Measurements from ENCODE around the gene GIMAP7. TPM values are rescaled to one million over a fixed set of nuclear protein-coding genes. Genes with fewer than 3 reads are reported as not detected.

The GIMAP7 gene
- total and polyA plus RNA-seq, 3 donors from 2014 or later = 3.1 to 7.4 (median 3.4) TPM

DNA sequence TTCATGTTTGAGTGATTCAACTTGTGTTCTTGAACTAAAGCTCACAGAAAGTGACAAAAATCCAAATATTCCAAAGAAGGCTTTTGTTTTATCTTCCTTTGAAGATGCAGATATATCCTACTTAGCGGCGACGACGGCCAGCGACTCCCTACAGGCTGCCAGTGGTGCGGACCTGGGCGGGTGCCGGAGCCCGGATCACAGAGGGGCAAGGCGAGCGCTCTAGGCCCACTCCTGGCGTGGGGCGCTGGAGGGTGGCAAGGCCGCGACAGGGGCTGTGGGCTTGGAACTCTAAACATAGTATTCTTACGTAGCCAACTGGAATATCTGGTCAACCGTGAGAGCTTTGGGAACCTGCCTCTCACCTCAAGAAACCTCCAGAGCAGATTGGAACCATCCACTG, 914 bp upstream of the GIMAP7 start:
- no peaks in the 10 kb centered on the region for H3K27me3 ChIP-seq
- H3K9me3 ChIP-seq = no peaks in the 10 kb centered on the region
- TF ChIP-seq, protein P1, sequence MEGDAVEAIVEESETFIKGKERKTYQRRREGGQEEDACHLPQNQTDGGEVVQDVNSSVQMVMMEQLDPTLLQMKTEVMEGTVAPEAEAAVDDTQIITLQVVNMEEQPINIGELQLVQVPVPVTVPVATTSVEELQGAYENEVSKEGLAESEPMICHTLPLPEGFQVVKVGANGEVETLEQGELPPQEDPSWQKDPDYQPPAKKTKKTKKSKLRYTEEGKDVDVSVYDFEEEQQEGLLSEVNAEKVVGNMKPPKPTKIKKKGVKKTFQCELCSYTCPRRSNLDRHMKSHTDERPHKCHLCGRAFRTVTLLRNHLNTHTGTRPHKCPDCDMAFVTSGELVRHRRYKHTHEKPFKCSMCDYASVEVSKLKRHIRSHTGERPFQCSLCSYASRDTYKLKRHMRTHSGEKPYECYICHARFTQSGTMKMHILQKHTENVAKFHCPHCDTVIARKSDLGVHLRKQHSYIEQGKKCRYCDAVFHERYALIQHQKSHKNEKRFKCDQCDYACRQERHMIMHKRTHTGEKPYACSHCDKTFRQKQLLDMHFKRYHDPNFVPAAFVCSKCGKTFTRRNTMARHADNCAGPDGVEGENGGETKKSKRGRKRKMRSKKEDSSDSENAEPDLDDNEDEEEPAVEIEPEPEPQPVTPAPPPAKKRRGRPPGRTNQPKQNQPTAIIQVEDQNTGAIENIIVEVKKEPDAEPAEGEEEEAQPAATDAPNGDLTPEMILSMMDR (IDR thresholded peaks at IDR 0.05) = no peak
- no peak for TF ChIP-seq POLR2A (IDR thresholded peaks at IDR 0.05)
- H3K4me1 ChIP-seq = no peaks in the 10 kb centered on the region
- H3K27ac ChIP-seq = peak overlapping the region in 1 of 2 donors; percentile 58
- no peaks in the 10 kb centered on the region for H3K36me3 ChIP-seq (ENCODE audit: low read depth, missing control alignments)
- intact Hi-C loops (cut with DNase I; ENCODE audit: low total_unique reads) = no loop called here
- 77 to 85% methylated on average over 17 of the region's 17 CpGs for WGBS, 2 donors
- H3K4me3 ChIP-seq = no peak overlapping the region
- no peak for DNase-seq

DNA sequence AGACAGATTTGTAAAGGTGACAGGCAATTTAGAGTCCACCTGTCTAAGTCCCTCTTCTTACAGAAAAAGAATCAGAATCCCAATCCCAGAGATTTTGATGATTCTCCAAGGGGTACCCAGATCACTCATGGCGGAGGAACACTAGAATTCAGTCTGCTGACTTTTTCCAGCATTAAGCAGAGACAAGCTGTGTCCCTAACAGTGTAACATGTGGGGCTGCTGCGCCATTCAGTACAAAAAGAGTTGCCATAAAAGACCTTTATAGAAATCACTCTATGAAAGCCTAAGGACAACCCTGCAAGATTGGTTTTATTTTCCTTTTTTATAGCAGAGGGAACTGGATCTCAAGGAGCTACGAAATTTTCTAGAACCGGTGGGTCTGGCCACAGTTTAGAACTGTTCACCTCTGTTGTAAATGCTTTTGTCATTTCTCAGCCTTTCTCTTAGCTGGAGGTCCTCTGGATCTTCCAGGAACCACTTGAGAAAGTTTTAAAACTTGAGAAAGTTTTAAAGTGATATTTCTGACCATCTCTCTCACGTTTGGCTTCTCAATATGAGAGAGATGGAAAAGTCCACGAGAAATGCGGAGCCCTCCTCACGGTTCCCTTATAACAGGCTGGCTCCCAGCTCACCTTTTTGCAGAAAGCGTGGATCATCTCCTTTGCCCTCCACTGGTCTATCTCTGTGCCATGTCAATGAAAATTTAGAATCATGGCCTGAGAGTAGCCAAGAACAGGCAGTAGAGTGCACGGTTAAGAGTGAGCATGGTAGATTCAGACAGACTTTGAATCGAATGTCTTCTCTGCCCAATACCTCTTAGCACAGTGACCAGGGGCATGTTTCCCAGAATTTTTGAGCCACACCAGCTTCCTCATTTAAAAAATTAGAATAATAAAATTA, 826 bp downstream of the GIMAP7 start:
- no peak for TF ChIP-seq POLR2A (IDR thresholded peaks at IDR 0.05)
- TF ChIP-seq, protein P1 (IDR thresholded peaks at IDR 0.05) = no peak
- no peaks in the 10 kb centered on the region for H3K9me3 ChIP-seq
- H3K4me3 ChIP-seq = peak overlapping the region; percentile 24 to 34
- no peaks in the 10 kb centered on the region for H3K4me1 ChIP-seq
- peak overlapping the region; percentile 6 to 63 for H3K27ac ChIP-seq
- H3K36me3 ChIP-seq (ENCODE audit: low read depth, missing control alignments) = no peaks in the 10 kb centered on the region
- no peak for DNase-seq
- no peaks in the 10 kb centered on the region for H3K27me3 ChIP-seq
- WGBS, 2 donors = 52 to 69% methylated on average over 11 of the region's 11 CpGs
- intact Hi-C loops (cut with DNase I; ENCODE audit: low total_unique reads) = no loop called here

DNA sequence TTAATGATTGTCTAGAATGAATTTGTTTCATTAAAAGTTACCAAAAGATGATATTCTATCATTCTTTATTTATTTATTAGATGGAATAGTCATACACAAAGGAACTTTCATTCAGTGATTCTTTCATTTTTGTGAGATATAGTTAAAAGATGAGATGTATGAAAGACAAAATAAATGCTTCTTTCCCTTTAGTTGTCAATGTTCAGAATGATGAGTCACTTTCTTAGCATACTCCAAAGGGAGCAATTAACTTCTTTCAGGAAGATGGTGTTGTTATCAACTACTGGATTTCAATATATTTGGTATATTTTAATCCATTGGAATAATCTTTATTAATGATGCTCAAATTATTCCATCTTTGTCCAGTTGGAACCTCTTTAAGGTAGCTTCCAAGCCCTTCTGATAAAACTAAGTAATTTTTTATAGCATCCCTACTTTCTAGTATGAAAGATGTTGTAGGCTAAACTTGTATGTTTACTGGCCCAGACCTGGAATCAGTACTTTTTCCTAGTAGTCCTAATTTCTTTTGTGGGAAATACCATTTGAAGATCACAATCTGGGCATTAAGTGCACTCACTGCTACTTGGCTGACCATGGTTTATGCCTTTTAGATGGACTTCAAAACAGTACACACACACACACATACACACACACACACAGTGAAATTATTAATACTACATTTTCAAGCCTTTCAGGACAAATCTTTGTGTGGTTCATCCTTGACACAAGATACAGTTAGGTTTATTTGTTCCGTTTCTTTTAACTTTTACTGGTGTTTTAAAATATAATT, 2.5 kb downstream of the GIMAP7 start:
- peak overlapping the region; percentile 3 to 34 for H3K4me3 ChIP-seq
- TF ChIP-seq POLR2A (IDR thresholded peaks at IDR 0.05) = no peak
- TF ChIP-seq, protein P1 (IDR thresholded peaks at IDR 0.05) = no peak
- DNase-seq = no peak

DNA sequence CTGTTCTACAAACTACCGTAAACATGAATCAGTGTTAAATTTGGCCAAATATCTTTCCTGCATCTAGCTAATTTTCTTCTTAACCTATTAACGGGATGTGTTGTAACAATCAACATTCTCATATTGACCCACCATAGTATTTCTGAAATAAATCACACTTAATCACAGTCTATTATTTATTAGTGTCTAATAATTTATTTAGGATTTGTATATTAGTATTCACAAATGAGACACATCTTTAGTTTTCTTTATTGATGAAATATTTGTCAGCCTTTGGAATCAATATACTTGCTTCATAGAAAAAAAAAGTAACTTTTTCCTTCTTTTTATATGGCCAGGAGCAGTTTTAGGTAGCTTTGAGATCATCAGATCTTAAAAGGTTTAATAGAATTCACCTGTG, 4.6 kb downstream of the GIMAP7 start:
- Histone ChIP-seq H3K9me3 (no peaks in the 10 kb centered on the region), H3K27ac (no peak overlapping the region), H3K4me1 (no peaks in the 10 kb centered on the region), H3K27me3 (no peaks in the 10 kb centered on the region), H3K4me3 (no peak overlapping the region), H3K36me3 (ENCODE audit: low read depth, missing control alignments) (no peaks in the 10 kb centered on the region)
- no peak for TF ChIP-seq POLR2A (IDR thresholded peaks at IDR 0.05)
- TF ChIP-seq, protein P1 (IDR thresholded peaks at IDR 0.05) = no peak
- WGBS, 2 donors = 83 to 85% methylated on average over 2 of the region's 2 CpGs
- intact Hi-C loops (cut with DNase I; ENCODE audit: low total_unique reads) = no loop called here
- DNase-seq = no peak

More for the DNA sequence above, 2.5 kb downstream of the GIMAP7 start:
- Histone ChIP-seq H3K9me3 (no peaks in the 10 kb centered on the region), H3K36me3 (ENCODE audit: low read depth, missing control alignments) (no peaks in the 10 kb centered on the region), H3K27me3 (no peaks in the 10 kb centered on the region), H3K27ac (no peak overlapping the region), H3K4me1 (no peaks in the 10 kb centered on the region)
- 84 to 90% methylated on average over 1 of the region's 1 CpG for WGBS, 2 donors
- intact Hi-C loops (cut with DNase I; ENCODE audit: low total_unique reads) = no loop called here
